K562 treated with DMSO at 1 percent for 12 hours (cell line): ENCODE results near the gene MCM6. TPM values are rescaled to one million over a fixed set of nuclear protein-coding genes. Genes with fewer than 3 reads are reported as not detected.

ENCODE experiments used
- total RNA-seq: library from RNA; unstranded; fragments of 300-600 nt; gene quantifications from 2 replicates; pipeline ENCODE4 v1.2.3, GENCODE V29; 2022; ENCODE audit not compliant: insufficient read depth

MCM6 gene
- total RNA-seq: 43.9 and 84.1 TPM in 2 replicates

GRCh38 chr2:135876066-135876711 is at the start of gene MCM6:
MCM6 (minus strand) TSS chr2:135876443; CDS start chr2:135876365, 78 bp downstream.

GRCh38 chr2:135836596-135837270 is 39.5 kb downstream of the MCM6 start, which contains the start of gene LCT:
LCT (minus strand) TSS chr2:135837184; CDS start chr2:135837169, 15 bp downstream.

Other genes starting within 250 kb of the MCM6 start
- gene UBXN4, start 134.6 kb downstream of the MCM6 start, total RNA-seq: 17.3 and 55.5 TPM in 2 replicates
- gene LCT, start 39.3 kb downstream of the MCM6 start, total RNA-seq: not detected in 2 replicates
- 29.7 and 69.3 TPM in 2 replicates for gene DARS1, start 109.2 kb upstream of the MCM6 start, total RNA-seq
- 0.79 TPM in 1 of 2 replicates, not detected in the other for gene CXCR4, start 241.7 kb upstream of the MCM6 start, total RNA-seq